ENCODE data around the gene HID1.

DNA sequence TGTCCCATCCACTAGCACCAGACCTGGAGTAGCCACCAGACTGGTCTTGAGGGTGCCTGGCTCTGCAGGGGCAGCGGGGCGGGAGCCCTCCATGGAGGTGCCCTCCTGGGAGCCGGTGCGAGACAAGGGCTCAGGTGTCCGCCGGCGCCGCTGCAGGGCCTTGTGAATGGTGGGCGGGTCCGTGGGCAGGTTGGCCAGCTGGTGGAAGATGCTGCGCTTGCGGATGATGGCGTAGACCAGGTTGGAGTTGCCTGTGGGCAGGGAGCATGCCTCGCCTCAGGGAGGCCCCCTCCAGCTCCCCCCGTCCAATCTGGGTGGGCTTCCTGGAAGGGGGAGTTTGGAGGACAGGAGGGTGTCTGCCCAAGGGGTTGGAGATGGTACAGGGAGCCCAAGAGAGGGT lies 18.4 kb downstream of the HID1 start:
- TF ChIP-seq CTCF (IDR thresholded peaks at IDR 0.05; ENCODE audit: low read length) (no peak), EZH2 (optimal IDR thresholded peaks at IDR 0.05; ENCODE audit: low read depth, low read length) (no peak)
